ENCODE data around the gene PLB1. TPM values are rescaled to one million over a fixed set of nuclear protein-coding genes. Genes with fewer than 3 reads are reported as not detected.
A peak's percentile ranks its signal among the peaks of the same experiment; 100 is the strongest.

The PLB1 gene
- total and polyA plus RNA-seq, 9 of the 15 experiments (the other 6 are each of a cell fraction or from before 2014, with no cell fraction given), result 0.01 to 0.09 (median 0.07) TPM; not detected in 2

- no peak for TF ChIP-seq CEBPZ (IDR thresholded peaks at IDR 0.05; ENCODE audit: borderline replicate concordance, low read depth, low read length)
- TF ChIP-seq SMARCA4 (IDR thresholded peaks at IDR 0.05), result no peak; the same call in 1 of the 2 replicates
- no peak for TF ChIP-seq ZFP1 (CRISPR knock-in tag; IDR thresholded peaks at IDR 0.05)
- TF ChIP-seq PKNOX1 (IDR thresholded peaks at IDR 0.05), result peak; percentile 61; the same call in 1 of the 2 replicates
- no peak for TF ChIP-seq HMG20B (CRISPR knock-in tag; IDR thresholded peaks at IDR 0.05)
- TF ChIP-seq HEY1 (CRISPR knock-in tag; IDR thresholded peaks at IDR 0.05; ENCODE audit: borderline replicate concordance), result no peak
- peak; percentile 66; the same call in 1 of the 2 replicates for TF ChIP-seq SPI1 (IDR thresholded peaks at IDR 0.05; ENCODE audit: borderline replicate concordance, low read depth, low read length)
- TF ChIP-seq YBX1 (IDR thresholded peaks at IDR 0.05), result no peak
- no peak for TF ChIP-seq NFXL1 (CRISPR knock-in tag; IDR thresholded peaks at IDR 0.05)
- TF ChIP-seq RBM15 (IDR thresholded peaks at IDR 0.05; ENCODE audit: insufficient read depth, low read length), result no peak
- no peak for TF ChIP-seq PCBP1 (IDR thresholded peaks at IDR 0.05; ENCODE audit: low read depth, low read length, poor library complexity, severe bottlenecking)
- TF ChIP-seq CBFA2T3 (IDR thresholded peaks at IDR 0.05), result peak; percentile 18; the same call in 1 of the 2 replicates
- no peak for TF ChIP-seq ZNF277 (CRISPR knock-in tag; IDR thresholded peaks at IDR 0.05; ENCODE audit: borderline replicate concordance)
- no peak for TF ChIP-seq ZNF699 (CRISPR knock-in tag; IDR thresholded peaks at IDR 0.05; ENCODE audit: insufficient replicate concordance)
- no peak for TF ChIP-seq MITF (IDR thresholded peaks at IDR 0.05)
- no peak for TF ChIP-seq ZZZ3 (IDR thresholded peaks at IDR 0.05)
- no peak for TF ChIP-seq ZBTB8A (IDR thresholded peaks at IDR 0.05; ENCODE audit: partially characterized antibody)
Measured at GRCh38 chr2:28449488-28450395, 46.1 kb upstream of the PLB1 start (continued).

Data from K562 (cell line).